Stromal cell of bone marrow (primary cell): ENCODE results near the gene GLI3.
"Not testable (repeated sequence)": the region's sequence is repeated elsewhere in the genome, so short reads cannot be mapped to it uniquely, and the experiment has no call there.

ENCODE experiments used
- DNase-seq: peaks from one replicate; pipeline ENCODE4 v3.0.0-alpha.2; 2012; ENCODE audit warnings: low read depth

GLI3 gene

DNA sequence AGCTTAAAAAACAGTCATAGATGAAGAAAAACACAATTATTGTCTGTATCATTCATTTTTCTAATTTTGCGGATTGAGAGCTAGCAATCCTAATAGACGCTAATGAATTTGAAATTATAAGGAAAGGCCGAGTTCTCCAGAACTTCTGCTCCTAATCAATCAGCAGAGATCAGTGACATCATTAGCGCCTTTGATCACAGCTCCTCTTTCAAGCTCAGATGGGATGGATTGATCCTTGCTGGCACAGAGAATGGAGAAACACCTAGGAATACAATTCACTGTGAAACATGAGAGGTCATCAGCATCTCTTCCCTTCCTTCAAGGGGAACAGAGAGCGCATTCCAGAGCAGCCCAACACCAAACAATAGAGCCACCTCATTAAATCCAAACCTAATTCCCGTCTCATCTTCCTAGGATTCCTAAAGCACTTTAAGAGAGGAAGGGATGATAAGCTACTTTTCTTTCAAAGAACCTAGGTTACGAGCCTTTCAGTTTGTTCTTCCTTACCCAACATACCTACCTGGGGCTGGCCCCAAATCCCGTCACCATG is 24.4 kb downstream of the GLI3 start:
- DNase-seq = no peak

DNA sequence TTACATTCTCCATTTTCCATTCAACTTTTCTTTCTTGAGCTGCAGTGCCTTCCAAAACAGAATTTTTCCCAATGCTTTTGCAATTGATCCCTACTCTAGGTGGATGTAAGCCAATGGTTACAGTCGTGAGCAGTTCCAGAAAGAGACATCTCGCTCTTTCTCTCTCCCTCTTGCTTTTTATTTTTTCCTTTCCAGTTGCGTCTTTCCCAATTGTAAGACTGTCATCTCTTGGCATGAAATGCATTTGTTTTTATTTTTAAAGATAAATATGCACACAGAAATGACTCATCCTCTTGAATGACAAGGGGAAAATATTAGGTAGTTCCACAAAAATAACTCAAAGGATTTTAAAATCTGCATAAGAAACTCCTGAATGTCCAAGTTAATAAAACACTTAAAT is 25.1 kb downstream of the GLI3 start:
- no peak for DNase-seq

DNA sequence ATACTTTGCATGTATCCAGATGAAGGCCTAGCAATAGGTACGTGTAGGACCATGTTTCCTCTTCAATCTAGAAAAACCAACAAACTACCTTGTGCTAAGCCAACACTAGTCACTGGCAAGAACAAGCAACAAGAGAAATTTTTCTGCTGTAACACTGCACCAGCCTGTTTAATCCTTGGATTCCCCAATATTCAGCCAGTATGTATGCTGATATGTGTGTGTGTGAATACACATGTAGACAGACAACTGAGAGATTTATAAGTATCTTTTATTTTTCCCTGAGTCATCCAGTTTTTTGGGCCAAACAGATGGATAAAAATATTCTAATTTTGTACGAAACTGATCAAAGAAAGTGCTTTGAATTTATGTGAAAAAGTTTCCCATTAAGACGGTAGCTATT is 26.2 kb downstream of the GLI3 start:
- DNase-seq = no peak

GRCh38 chr7:42210333-42210732 is 26.7 kb downstream of the GLI3 start:
- no peak for DNase-seq

DNA sequence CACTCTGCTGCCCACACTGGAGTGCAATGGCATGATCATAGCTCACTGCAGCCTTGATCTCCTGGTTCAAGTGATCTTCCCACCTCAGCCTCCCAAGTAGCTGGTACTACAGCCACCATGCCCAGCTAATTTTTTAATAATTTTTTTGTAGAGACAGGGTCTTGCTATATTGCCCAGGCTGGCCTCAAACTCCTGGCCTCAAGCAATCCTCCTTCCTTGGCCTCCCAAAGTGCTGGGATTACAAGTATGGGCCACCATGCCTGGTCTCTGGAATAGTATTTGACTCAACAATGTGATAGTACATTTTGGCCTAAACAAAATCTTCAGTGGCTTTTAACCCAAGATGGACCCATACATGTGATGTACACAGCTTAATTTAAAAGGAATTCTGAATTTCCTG is 27.9 kb downstream of the GLI3 start:
- not testable (repeated sequence) for DNase-seq

GRCh38 chr7:42208572-42208971 is 28.4 kb downstream of the GLI3 start:
- DNase-seq = no peak

DNA sequence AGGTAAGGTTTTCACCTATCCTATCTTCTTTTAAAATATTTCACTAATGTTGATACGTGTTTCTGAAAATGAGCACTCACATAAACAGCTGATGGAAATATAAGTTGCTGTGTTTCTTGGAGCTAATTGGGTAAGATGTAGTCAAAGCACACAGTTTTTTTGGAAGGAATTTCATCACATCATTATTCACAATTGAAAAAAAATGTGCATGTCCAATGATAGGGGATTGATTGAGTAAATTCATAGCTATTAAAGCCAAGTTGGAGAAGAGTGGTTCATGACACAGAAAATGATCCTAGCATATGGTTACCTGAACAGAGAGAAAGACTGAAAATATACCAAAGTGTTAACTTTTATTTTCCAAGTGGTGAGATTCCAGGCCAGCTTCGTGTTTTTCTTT is 29.6 kb downstream of the GLI3 start:
- DNase-seq = no peak

DNA sequence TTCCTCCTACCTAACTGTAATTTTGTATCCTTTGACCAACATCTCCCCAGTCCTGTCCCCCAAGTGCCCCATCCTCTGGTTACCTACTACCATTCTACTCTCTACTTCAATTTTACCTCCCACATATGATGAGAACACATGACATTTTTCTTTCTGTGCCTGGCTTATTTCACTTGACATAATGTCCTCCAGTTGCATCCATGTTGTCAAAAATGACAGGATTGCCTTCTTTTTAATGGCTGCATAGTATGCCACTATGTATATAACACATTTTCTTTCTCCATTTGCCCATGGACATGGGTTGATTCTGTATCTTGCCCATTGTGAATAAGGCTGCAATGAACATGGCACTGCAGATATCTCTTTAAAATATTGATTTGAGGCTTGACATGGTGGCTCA is 33.7 kb downstream of the GLI3 start:
- no peak for DNase-seq

DNA sequence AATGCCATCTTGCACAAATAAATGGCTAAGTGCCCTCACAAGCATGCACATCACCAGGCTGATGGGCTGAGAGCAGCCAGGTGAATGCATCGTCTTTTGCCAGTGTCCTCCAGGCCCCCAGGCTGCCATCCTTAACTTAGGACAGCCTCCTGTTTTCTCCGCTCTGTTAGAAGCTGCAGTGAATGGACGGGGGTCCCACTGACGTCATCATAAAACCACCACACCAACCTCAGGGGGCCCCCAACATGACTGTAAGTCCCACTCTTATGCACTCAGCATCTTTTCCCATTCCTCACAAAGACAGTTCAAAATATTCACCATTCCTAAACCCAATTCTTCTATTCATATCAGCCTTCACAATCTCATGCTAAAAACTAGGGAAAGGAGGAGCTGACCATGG is 34.4 kb downstream of the GLI3 start:
- DNase-seq = no peak

DNA sequence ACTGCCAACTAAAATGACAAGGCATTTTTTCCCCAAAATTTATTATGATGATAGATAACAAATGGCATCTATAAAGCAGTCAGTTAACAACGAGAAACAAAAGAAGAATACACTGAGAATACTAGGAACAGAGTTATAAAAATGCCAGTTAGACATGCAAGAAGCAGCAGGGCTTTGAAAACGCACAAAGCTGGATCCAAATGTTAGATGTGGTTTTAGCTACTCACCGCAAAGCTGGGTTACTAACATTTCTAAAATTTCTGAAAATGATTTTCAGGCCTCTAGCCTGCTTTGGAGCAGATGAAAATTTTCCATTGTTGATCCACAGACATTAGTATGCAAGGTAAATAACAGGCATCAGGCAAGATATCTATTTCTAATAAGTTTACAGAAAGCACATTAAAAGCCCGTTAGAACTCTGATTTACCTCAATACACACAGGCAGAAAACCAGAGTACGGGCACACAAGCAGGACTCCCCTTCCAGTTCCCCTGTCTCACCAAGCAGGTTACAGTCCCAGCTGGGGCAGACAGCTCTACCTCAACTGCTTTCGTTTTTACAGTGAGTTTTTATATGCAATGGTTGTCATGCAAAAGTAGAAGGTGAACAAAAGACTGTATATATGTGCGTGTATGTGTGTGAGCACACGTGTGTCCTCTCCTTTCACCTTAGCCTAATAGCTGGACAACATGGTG is 37.9 kb downstream of the GLI3 start:
- DNase-seq = peak; percentile 50

GRCh38 chr7:42198296-42198695 is 38.7 kb downstream of the GLI3 start:
- no peak for DNase-seq

DNA sequence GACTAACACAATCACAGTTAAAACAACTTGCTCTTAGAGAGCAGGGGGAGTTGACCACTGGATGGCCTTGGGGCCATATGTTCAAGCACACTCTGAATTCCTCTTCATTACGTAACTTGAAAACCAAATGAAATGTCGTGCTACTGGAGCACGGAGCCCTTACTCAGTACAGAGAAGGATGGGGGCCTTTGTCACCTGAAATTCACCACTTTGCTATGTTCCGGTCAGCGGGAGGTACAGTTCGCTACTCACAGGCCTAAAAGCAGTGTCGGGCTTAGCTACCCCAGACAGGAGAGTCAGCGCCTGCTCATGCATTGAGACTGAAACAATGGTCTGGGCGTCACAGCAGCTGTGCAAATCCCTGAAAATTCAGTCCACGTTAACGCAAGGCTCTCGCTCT is 39.6 kb downstream of the GLI3 start:
- DNase-seq = no peak

- DNase-seq = no peak
These were observed 42.8 kb downstream of the GLI3 start for GRCh38 chr7:42194238-42194637.

- DNase-seq = no peak
These were observed 43.4 kb downstream of the GLI3 start for GRCh38 chr7:42193471-42194129.

DNA sequence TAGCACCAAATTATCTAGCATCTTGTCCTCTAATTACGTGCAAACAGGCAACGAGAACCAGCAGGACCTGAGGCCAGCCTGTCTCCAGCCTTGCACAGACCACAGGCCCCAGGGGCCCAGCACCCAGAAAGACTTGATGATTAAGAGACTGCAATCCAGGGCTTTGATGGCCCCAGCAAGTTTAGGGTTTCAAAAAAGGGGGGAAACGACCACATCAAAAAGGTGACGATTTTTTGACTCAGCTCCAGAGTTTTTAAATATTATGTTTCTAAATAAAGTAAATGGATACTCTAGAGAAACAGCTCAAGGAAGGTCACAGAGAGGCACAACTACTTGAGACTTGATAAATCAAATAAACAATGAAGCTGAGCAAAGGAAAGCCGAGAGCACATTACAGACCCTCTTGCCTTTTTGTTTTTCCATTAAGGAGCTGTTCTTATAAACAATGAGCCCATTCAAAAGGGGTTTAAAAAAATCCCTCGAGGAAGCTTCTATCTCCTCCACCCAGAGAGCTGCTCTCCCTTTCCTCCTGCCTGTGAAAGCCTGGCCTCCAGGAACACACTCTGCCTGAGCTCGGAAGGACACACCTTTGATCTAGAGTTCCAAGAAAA is 44.1 kb downstream of the GLI3 start:
- no peak for DNase-seq

DNA sequence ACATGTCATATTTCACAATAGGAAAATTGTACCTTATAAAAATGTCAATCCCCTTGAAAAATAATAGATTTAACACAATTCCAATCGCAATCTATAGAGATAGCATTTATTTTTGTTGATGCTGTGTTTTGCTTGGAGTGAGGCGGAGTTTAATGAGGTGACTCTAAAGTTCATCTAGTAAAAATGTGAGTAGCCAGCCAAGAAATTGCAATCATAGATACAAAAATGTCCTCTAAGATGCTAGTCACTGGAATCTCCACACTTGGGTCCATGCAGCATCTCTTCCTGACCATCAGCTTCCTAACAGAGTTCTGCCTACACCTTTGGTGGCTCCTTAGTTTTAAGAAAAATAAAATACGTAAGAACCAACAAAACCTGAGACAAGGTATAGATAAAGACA is 44.9 kb downstream of the GLI3 start:
- DNase-seq = no peak

GRCh38 chr7:42189535-42189934 is 47.5 kb downstream of the GLI3 start:
- DNase-seq = no peak

DNA sequence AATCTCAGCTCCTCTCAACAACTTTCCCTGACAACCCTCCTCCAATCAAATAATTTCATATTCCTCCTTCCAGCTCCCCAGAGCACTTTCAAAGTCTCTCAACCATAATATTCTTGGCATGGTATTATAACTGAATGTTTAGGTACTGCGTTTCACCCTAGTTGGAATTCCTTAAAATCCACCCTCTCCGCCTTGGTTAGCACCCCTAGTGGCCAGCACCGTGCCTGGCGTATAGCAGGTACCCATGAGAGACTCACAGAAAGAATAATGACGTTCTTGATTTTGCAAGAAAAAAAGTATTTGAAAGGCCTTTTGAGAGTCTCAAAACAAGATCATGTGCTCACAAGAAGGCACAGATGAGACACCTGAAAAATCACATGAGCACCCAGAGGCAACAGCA is 50.9 kb downstream of the GLI3 start:
- no peak for DNase-seq

DNA sequence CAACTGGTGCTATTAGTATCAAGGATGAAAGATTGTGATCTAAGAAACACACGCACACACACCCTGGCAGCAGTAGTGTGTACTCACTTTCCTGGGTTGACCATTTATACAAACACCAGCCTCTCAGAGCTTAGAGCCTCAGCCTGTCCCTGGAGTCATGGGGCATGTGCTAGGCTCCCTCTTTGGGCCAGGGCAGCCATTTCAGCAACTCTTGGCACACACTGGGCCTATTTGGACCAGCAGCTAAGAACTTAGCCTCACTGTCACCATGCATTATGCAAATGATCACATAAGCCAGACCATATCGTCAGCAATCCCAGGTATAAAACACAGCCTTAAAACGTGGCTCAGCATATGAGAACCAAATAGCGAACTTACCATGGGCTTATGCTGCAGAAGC is 51.3 kb downstream of the GLI3 start:
- no peak for DNase-seq

DNA sequence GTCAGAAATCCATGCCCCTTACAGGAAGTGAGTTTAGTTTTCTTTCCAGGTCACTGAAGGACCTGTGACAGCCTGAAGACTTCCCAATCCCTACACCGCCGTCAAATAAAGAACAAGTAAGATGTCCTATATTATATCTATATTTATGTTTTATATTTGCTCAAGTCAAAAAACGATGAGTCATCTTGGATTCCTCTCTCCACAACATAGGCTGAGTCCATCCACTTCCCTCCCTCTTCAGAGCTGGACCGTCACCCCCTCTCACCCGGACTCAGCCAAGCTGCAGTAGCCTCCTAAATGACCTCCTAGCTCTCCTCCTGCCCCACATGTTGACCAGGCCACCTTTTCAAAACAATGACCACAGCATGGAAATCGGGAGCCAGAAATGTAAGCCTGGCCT is 53.5 kb downstream of the GLI3 start:
- DNase-seq = no peak

DNA sequence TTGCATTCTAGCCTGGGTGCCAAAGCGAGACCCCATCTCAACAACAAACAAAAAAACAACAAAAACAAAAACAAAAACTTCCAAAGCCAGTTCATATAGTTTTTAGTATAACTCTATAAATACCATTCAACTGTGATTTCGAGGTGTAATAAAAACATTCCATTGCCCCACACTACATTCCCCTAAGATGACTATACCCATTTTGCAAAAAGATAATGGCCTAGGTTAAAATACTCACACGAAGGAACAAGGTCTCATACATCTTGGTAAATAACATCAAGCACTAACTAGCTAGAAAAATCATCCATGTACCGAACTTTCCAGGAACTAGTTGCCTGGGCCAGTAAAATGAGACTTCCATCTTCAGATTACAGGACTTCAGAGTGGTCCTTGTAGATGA is 55.4 kb downstream of the GLI3 start:
- no peak for DNase-seq

- DNase-seq = no peak
These were observed 56.2 kb downstream of the GLI3 start for GRCh38 chr7:42180806-42181205.

DNA sequence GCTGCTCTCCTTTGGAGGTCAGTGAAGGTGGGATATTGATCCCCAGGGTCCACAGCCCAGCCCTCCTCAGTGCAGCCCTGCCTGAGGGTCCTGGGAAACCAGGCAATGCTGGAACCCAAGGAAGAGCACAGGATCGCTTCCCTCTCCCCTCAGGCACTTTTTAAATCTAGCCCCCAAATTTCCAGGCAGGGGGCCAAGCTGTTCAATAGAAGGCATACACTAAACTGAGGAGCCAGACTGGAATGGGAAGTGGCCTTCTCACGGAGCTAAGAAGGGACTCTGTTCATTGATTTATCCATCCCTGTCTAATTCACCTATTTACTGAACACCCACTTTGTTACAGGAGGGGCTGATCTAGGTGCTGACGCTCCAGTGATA is 60.3 kb downstream of the GLI3 start:
- DNase-seq = no peak
